ENCODE data around the gene SPOUT1. TPM values are rescaled to one million over a fixed set of nuclear protein-coding genes. Genes with fewer than 3 reads are reported as not detected.
"Not testable (repeated sequence)": the region's sequence is repeated elsewhere in the genome, so short reads cannot be mapped to it uniquely, and the experiment has no call there.

Gene SPOUT1
- total RNA-seq, 1 donor = 10.1 TPM

DNA sequence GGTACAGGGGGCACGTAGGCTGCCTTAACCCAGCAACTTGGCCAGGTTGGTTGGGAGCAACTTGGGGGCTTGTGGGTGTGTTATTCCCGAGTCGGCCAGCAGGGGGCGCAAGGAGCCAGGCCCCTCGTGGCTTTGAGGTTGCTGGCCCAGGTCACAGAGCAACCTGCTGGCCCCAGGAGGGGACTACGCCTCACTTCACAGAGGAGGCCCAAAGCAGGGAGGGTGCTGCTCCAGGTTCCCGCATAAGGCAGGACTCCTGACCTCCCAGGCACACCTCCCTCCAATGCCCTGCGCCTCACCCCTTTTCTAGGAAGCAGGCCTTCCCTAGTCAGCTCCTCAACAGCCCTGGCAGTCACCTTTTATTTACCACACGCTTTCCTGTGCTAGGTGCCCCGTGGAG, 34.1 kb upstream of the SPOUT1 start:
- TF ChIP-seq, protein P1, sequence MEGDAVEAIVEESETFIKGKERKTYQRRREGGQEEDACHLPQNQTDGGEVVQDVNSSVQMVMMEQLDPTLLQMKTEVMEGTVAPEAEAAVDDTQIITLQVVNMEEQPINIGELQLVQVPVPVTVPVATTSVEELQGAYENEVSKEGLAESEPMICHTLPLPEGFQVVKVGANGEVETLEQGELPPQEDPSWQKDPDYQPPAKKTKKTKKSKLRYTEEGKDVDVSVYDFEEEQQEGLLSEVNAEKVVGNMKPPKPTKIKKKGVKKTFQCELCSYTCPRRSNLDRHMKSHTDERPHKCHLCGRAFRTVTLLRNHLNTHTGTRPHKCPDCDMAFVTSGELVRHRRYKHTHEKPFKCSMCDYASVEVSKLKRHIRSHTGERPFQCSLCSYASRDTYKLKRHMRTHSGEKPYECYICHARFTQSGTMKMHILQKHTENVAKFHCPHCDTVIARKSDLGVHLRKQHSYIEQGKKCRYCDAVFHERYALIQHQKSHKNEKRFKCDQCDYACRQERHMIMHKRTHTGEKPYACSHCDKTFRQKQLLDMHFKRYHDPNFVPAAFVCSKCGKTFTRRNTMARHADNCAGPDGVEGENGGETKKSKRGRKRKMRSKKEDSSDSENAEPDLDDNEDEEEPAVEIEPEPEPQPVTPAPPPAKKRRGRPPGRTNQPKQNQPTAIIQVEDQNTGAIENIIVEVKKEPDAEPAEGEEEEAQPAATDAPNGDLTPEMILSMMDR (IDR thresholded peaks at IDR 0.05; ENCODE audit: extremely low read depth, low read depth, low read length) = peak; percentile 78
- no peaks in the 10 kb centered on the region for H3K9me3 ChIP-seq (ENCODE audit: low read depth, low read length)
- H4K20me1 ChIP-seq (ENCODE audit: insufficient read depth, low read length) = peaks cover 3% of the 10 kb centered on the region
- H3K79me2 ChIP-seq (ENCODE audit: insufficient read depth, low read length) = no peaks in the 10 kb centered on the region
- no peaks in the 10 kb centered on the region for H3K36me3 ChIP-seq (ENCODE audit: insufficient read depth, low read length)
- no peak overlapping the region for H3K4me3 ChIP-seq (ENCODE audit: insufficient read depth, low read length)
- no peak overlapping the region for H3K27ac ChIP-seq (ENCODE audit: low read depth, low read length)
- no peaks in the 10 kb centered on the region for H3K27me3 ChIP-seq (ENCODE audit: insufficient read depth, low read length)
- no peak overlapping the region for H2AFZ ChIP-seq (ENCODE audit: low read length)
- no peaks in the 10 kb centered on the region for H3K4me1 ChIP-seq (ENCODE audit: insufficient read depth, low read length)
- no peak overlapping the region for H3K4me2 ChIP-seq (ENCODE audit: insufficient read depth, low read length)
- peak; percentile 89 for DNase-seq (ENCODE audit: insufficient read length, low spot score, missing footprints)

DNA sequence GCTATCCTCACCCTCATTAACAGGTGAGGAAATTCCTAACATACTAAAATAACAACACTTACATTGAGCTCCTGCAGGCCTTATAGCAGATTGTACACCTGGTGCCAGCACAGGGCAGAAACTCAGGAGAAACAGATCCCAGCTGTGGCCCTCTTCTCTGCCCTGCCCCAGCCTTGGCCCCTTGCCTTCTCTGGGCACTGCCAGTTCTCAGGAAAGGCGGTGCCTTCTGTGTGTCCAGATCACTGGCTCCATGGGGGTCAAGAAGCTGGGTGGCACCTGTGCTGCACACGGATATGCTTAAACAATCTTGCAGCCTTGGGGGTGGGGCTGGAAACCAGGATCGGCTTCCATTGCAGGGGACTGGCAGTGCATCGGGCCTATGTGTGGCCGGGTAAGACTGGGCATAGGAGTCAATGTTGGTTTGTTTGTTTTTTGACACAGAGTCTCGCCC, 32.8 kb upstream of the SPOUT1 start:
- Histone ChIP-seq H3K27ac (ENCODE audit: low read depth, low read length) (no peak overlapping the region), H3K4me3 (ENCODE audit: insufficient read depth, low read length) (no peak overlapping the region), H3K4me1 (ENCODE audit: insufficient read depth, low read length) (no peaks in the 10 kb centered on the region), H3K9me3 (ENCODE audit: low read depth, low read length) (no peaks in the 10 kb centered on the region), H4K20me1 (ENCODE audit: insufficient read depth, low read length) (peaks cover 3% of the 10 kb centered on the region), H3K27me3 (ENCODE audit: insufficient read depth, low read length) (no peaks in the 10 kb centered on the region), H3K79me2 (ENCODE audit: insufficient read depth, low read length) (no peaks in the 10 kb centered on the region), H3K4me2 (ENCODE audit: insufficient read depth, low read length) (no peak overlapping the region), H3K36me3 (ENCODE audit: insufficient read depth, low read length) (no peaks in the 10 kb centered on the region), H2AFZ (ENCODE audit: low read length) (no peak overlapping the region)
- TF ChIP-seq, protein P1 (IDR thresholded peaks at IDR 0.05; ENCODE audit: extremely low read depth, low read depth, low read length) = no peak
- peak; percentile 23 for DNase-seq (ENCODE audit: insufficient read length, low spot score, missing footprints)

- Histone ChIP-seq H3K4me2 (ENCODE audit: insufficient read depth, low read length) (no peak overlapping the region), H3K27ac (ENCODE audit: low read depth, low read length) (no peak overlapping the region), H2AFZ (ENCODE audit: low read length) (no peak overlapping the region), H3K9me3 (ENCODE audit: low read depth, low read length) (no peaks in the 10 kb centered on the region), H3K4me1 (ENCODE audit: insufficient read depth, low read length) (no peaks in the 10 kb centered on the region), H4K20me1 (ENCODE audit: insufficient read depth, low read length) (peaks cover 3% of the 10 kb centered on the region), H3K36me3 (ENCODE audit: insufficient read depth, low read length) (no peaks in the 10 kb centered on the region), H3K4me3 (ENCODE audit: insufficient read depth, low read length) (no peak overlapping the region), H3K27me3 (ENCODE audit: insufficient read depth, low read length) (no peaks in the 10 kb centered on the region), H3K79me2 (ENCODE audit: insufficient read depth, low read length) (no peaks in the 10 kb centered on the region)
- TF ChIP-seq, protein P1 (IDR thresholded peaks at IDR 0.05; ENCODE audit: extremely low read depth, low read depth, low read length) = no peak
- DNase-seq (ENCODE audit: insufficient read length, low spot score, missing footprints) = peak; percentile 11
Observed at GRCh38 chr9:128861501-128861900, 31.9 kb upstream of the SPOUT1 start.

GRCh38 chr9:128860937-128861336, 31.3 kb upstream of the SPOUT1 start:
- Histone ChIP-seq H3K9me3 (ENCODE audit: low read depth, low read length) (no peaks in the 10 kb centered on the region), H3K79me2 (ENCODE audit: insufficient read depth, low read length) (no peaks in the 10 kb centered on the region), H3K27ac (ENCODE audit: low read depth, low read length) (no peak overlapping the region), H2AFZ (ENCODE audit: low read length) (no peak overlapping the region), H3K4me2 (ENCODE audit: insufficient read depth, low read length) (no peak overlapping the region), H3K27me3 (ENCODE audit: insufficient read depth, low read length) (no peaks in the 10 kb centered on the region), H3K36me3 (ENCODE audit: insufficient read depth, low read length) (no peaks in the 10 kb centered on the region), H3K4me3 (ENCODE audit: insufficient read depth, low read length) (no peak overlapping the region), H4K20me1 (ENCODE audit: insufficient read depth, low read length) (peaks cover 3% of the 10 kb centered on the region), H3K4me1 (ENCODE audit: insufficient read depth, low read length) (no peaks in the 10 kb centered on the region)
- DNase-seq (ENCODE audit: insufficient read length, low spot score, missing footprints) = no peak
- TF ChIP-seq, protein P1 (IDR thresholded peaks at IDR 0.05; ENCODE audit: extremely low read depth, low read depth, low read length) = no peak

DNA sequence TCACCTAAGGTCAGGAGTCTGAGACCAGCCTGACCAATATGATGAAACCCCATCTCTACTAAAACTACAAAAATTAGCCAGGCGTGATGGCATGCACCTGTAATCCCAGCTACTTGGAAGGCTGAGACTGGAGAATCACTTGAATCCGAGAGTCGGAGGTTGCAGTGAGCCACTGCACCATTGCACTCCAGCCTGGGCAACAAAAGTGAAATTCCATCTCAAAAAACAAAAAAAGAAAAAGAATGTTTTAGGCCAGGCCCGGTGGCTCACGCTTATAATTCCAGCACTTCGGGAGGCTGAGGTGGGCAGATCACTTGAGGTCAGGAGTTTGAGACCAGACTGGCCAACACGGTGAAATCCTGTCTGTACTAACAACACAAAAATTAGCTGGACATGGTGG, 28.9 kb upstream of the SPOUT1 start:
- not testable (repeated sequence) for H3K4me1 ChIP-seq (ENCODE audit: insufficient read depth, low read length); H3K27ac ChIP-seq (ENCODE audit: low read depth, low read length); H3K4me2 ChIP-seq (ENCODE audit: insufficient read depth, low read length); DNase-seq (ENCODE audit: insufficient read length, low spot score, missing footprints); H3K36me3 ChIP-seq (ENCODE audit: insufficient read depth, low read length); H4K20me1 ChIP-seq (ENCODE audit: insufficient read depth, low read length); H2AFZ ChIP-seq (ENCODE audit: low read length); H3K27me3 ChIP-seq (ENCODE audit: insufficient read depth, low read length); H3K4me3 ChIP-seq (ENCODE audit: insufficient read depth, low read length); H3K9me3 ChIP-seq (ENCODE audit: low read depth, low read length); H3K79me2 ChIP-seq (ENCODE audit: insufficient read depth, low read length)

DNA sequence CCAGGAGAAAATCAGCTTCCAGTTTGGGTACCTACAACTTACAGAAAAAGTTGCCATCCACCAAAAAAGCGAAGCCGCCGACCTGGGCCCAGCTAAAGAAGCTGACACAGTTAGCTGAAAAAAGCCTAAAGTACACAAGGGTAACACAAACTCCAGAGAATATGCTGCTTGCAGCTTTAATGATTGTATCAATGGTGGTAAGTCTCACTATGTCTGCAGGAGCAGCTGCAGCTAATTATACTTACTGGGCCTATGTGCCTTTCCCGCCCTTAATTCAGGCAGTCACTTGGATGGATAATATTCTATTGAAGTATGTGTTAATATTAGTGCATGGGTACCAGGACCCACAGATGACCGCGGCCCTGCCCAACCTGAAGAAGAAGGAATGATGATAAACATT, 24.9 kb upstream of the SPOUT1 start:
- H3K4me3 ChIP-seq (ENCODE audit: insufficient read depth, low read length); H3K4me1 ChIP-seq (ENCODE audit: insufficient read depth, low read length); H3K4me2 ChIP-seq (ENCODE audit: insufficient read depth, low read length); H3K79me2 ChIP-seq (ENCODE audit: insufficient read depth, low read length); DNase-seq (ENCODE audit: insufficient read length, low spot score, missing footprints); H4K20me1 ChIP-seq (ENCODE audit: insufficient read depth, low read length); H3K9me3 ChIP-seq (ENCODE audit: low read depth, low read length); H3K27ac ChIP-seq (ENCODE audit: low read depth, low read length); H2AFZ ChIP-seq (ENCODE audit: low read length); H3K36me3 ChIP-seq (ENCODE audit: insufficient read depth, low read length); H3K27me3 ChIP-seq (ENCODE audit: insufficient read depth, low read length): not testable (repeated sequence)
